ENCODE data around the gene SUPV3L1. TPM values are rescaled to one million over a fixed set of nuclear protein-coding genes. Genes with fewer than 3 reads are reported as not detected.

Gene SUPV3L1
- total RNA-seq, 3 donors from 2014 or later, result 23.7 to 33.5 (median 27.5) TPM

- peaks cover 6% of the 10 kb centered on the region for H3K4me1 ChIP-seq (ENCODE audit: low read depth)
- no peaks in the 10 kb centered on the region for H3K9me3 ChIP-seq
- no peak for TF ChIP-seq CTCF (IDR thresholded peaks at IDR 0.05)
- ATAC-seq (no peak), DNase-seq (no peak)
- intact Hi-C loops (cut with DNase I, micrococcal nuclease), result no loop called here
- no peak overlapping the region for H3K4me3 ChIP-seq
- H3K36me3 ChIP-seq (ENCODE audit: low read depth), result no peaks in the 10 kb centered on the region
These were observed 34.7 kb upstream of the SUPV3L1 start for GRCh38 chr10:69145329-69145728.

- no peak overlapping the region for H3K4me3 ChIP-seq
- TF ChIP-seq CTCF (IDR thresholded peaks at IDR 0.05), result no peak
- H3K4me1 ChIP-seq (ENCODE audit: low read depth), result peaks cover 6% of the 10 kb centered on the region
- ATAC-seq (no peak), DNase-seq (no peak)
- intact Hi-C loops (cut with DNase I, micrococcal nuclease), result no loop called here
- H3K36me3 ChIP-seq (ENCODE audit: low read depth), result no peaks in the 10 kb centered on the region
- H3K9me3 ChIP-seq, result no peaks in the 10 kb centered on the region
These were observed 34.2 kb upstream of the SUPV3L1 start for GRCh38 chr10:69145864-69146263.

DNA sequence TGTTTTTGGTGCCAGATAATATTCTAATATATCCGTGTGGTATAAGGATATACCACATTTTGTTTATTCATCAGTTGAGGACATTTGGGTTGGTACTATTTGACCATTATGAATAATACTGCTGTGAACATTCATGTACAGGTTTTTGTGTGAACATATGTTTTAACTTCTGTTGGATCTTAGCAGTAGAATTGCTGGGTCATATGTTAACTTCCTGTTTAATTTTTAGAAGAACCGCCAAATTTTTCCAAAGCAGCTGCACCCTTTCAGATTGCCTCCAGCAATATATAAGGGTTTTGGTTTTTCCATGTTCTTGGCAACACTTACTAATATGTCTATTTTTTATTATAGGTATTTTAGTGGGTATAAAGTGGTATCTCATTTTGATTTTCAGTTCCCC lies 33.3 kb upstream of the SUPV3L1 start:
- peaks cover 6% of the 10 kb centered on the region for H3K4me1 ChIP-seq (ENCODE audit: low read depth)
- no peak overlapping the region for H3K4me3 ChIP-seq
- intact Hi-C loops (cut with DNase I, micrococcal nuclease), result no loop called here
- no peak for DNase-seq
- no peak for TF ChIP-seq CTCF (IDR thresholded peaks at IDR 0.05)
- no peak for ATAC-seq
- no peaks in the 10 kb centered on the region for H3K36me3 ChIP-seq (ENCODE audit: low read depth)
- H3K9me3 ChIP-seq, result no peaks in the 10 kb centered on the region

- no peak overlapping the region for H3K4me3 ChIP-seq
- no peaks in the 10 kb centered on the region for H3K9me3 ChIP-seq
- H3K4me1 ChIP-seq (ENCODE audit: low read depth), result no peaks in the 10 kb centered on the region
- ATAC-seq, result no peak
- intact Hi-C loops (cut with DNase I, micrococcal nuclease), result no loop called here
- no peak for TF ChIP-seq CTCF (IDR thresholded peaks at IDR 0.05)
- no peaks in the 10 kb centered on the region for H3K36me3 ChIP-seq (ENCODE audit: low read depth)
- DNase-seq, result no peak
These were observed 28.1 kb upstream of the SUPV3L1 start for GRCh38 chr10:69151984-69152383.

DNA sequence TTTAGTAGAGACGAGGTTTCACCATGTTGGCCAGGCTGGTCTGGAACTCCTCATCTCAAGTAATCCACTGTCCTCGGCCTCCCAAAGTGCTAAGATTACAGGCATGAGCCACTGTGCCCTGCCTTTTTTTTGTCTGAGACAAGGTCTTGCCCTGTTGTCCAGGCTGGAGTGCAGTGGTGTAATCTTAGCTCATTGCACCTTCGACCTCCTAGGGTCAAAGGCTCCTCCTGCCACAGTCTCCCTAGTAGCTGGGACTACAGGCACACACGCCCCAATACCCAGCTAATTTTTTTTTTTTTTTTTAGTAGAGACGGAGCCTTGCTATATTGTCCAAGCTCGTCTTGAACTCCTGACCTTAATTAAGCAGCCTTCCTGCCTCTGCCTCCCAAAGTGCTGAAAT lies 26.8 kb upstream of the SUPV3L1 start:
- ATAC-seq, result no peak
- H3K9me3 ChIP-seq, result no peaks in the 10 kb centered on the region
- intact Hi-C loops (cut with DNase I, micrococcal nuclease), result no loop called here

More for the DNA sequence above, 26.8 kb upstream of the SUPV3L1 start:
- TF ChIP-seq CTCF (IDR thresholded peaks at IDR 0.05), result no peak
- Histone ChIP-seq H3K4me3 (no peak overlapping the region), H3K36me3 (ENCODE audit: low read depth) (no peaks in the 10 kb centered on the region), H3K4me1 (ENCODE audit: low read depth) (no peaks in the 10 kb centered on the region)
- no peak for DNase-seq
